Measurements from ENCODE around the gene PTPN14. TPM values are rescaled to one million over a fixed set of nuclear protein-coding genes. Genes with fewer than 3 reads are reported as not detected.

The PTPN14 gene
- total RNA-seq, 1 experiment from 2014 or later, result 88.4 TPM

GRCh38 chr1:214441119-214441518, 110.3 kb downstream of the PTPN14 start:
- DNase-seq (ENCODE audit: low spot score) (no peak), ATAC-seq (no peak)
- no peaks in the 10 kb centered on the region for H3K36me3 Mint-ChIP-seq
- no peaks in the 10 kb centered on the region for H3K9me3 Mint-ChIP-seq
- ChIA-PET POLR2A (no interaction called here), CTCF (no interaction called here)
- H3K27me3 Mint-ChIP-seq (ENCODE audit: low read depth), result no peaks in the 10 kb centered on the region
- peak overlapping the region; percentile 98 for H3K27ac Mint-ChIP-seq
- peaks cover 84% of the 10 kb centered on the region for H3K4me1 Mint-ChIP-seq
- TF ChIP-seq ATF1 (CRISPR knock-in tag; IDR thresholded peaks at IDR 0.05) (no peak), NFATC4 (CRISPR knock-in tag; IDR thresholded peaks at IDR 0.05) (no peak), ATF2 (CRISPR knock-in tag; IDR thresholded peaks at IDR 0.05; ENCODE audit: borderline replicate concordance, low read depth) (no peak), HMGA2 (CRISPR knock-in tag; IDR thresholded peaks at IDR 0.05) (no peak), GABPB1 (CRISPR knock-in tag; IDR thresholded peaks at IDR 0.05) (no peak), ZNF425 (CRISPR knock-in tag; conservative IDR thresholded peaks at IDR 0.05) (no peak), MLX (CRISPR knock-in tag; IDR thresholded peaks at IDR 0.05) (no peak)
- no peak overlapping the region for H3K4me3 Mint-ChIP-seq

GRCh38 chr1:214440219-214440965, 111.0 kb downstream of the PTPN14 start:
- CTCF ChIA-PET, result interaction anchor here (0.8 to 1.5 kb wide), 2 partner anchors 36 to 108 kb away, joined by 3 to 4 read pairs; no protein-coding TSS in a partner anchor
- DNase-seq (ENCODE audit: low spot score), result no peak

More at GRCh38 chr1:214440219-214440965, 111.0 kb downstream of the PTPN14 start:
- peaks cover 77% of the 10 kb centered on the region for H3K4me1 Mint-ChIP-seq
- peak overlapping the region; percentile 98 for H3K27ac Mint-ChIP-seq
- H3K27me3 Mint-ChIP-seq (ENCODE audit: low read depth), result no peaks in the 10 kb centered on the region
- peak overlapping the region; percentile 9 for H3K4me3 Mint-ChIP-seq
- peaks cover 5% of the 10 kb centered on the region; the same call in 1 of the 2 replicates for H3K9me3 Mint-ChIP-seq
- TF ChIP-seq SMAD3 (CRISPR knock-in tag; IDR thresholded peaks at IDR 0.05; ENCODE audit: borderline replicate concordance), result 0 out of 2 replicates have a peak, but pooled peaks have one; percentile 16
- no peak for TF ChIP-seq ZNF281 (CRISPR knock-in tag; IDR thresholded peaks at IDR 0.05)
- peak; percentile 77 for ATAC-seq
- H3K36me3 Mint-ChIP-seq, result peaks cover 5% of the 10 kb centered on the region
- POLR2A ChIA-PET, result interaction anchor here (0.8 to 2.4 kb wide), 2 partner anchors 112 to 145 kb away, joined by 3 to 6 read pairs; partner anchors contain the start of gene PTPN14
